AG09309 (cell line): Measurements from ENCODE around the gene TRIM32.

Experiments
- DNase-seq: peaks from one replicate; pipeline ENCODE4 v3.0.0-alpha.2; 2010; ENCODE audit warnings: low read depth
- H3K4me3 ChIP-seq: 2 replicates; pipeline ENCODE4 v1.5.1; 2011; ENCODE audit warnings: mild to moderate bottlenecking, low read depth, low read length, moderate library complexity; ENCODE audit not compliant: control insufficient read depth
- CTCF ChIP-seq: IDR thresholded peaks from 2 replicates; pipeline ENCODE4 v1.5.1; 2011; ENCODE audit warnings: mild to moderate bottlenecking, low read depth, low read length, inconsistent platforms; ENCODE audit not compliant: insufficient read depth, control insufficient read depth; ENCODE audit errors: missing control alignments

The TRIM32 gene

GRCh38 chr9:116647515-116647809 lies 39.6 kb upstream of the TRIM32 start:
- no peak for TF ChIP-seq CTCF
- H3K4me3 ChIP-seq = no peak overlapping the region
- DNase-seq = no peak

- H3K4me3 ChIP-seq = no peak overlapping the region
- no peak for DNase-seq
- no peak for TF ChIP-seq CTCF
Measured at GRCh38 chr9:116653348-116654058, 33.6 kb upstream of the TRIM32 start.

GRCh38 chr9:116654059-116654355 lies 33.1 kb upstream of the TRIM32 start:
- no peak for DNase-seq
- no peak overlapping the region for H3K4me3 ChIP-seq
- TF ChIP-seq CTCF = no peak

GRCh38 chr9:116656501-116656971 lies 30.6 kb upstream of the TRIM32 start:
- no peak overlapping the region for H3K4me3 ChIP-seq
- TF ChIP-seq CTCF = no peak
- no peak for DNase-seq

- no peak for DNase-seq
- H3K4me3 ChIP-seq = no peak overlapping the region
- no peak for TF ChIP-seq CTCF
Measured at GRCh38 chr9:116656977-116657376, 30.1 kb upstream of the TRIM32 start.

- DNase-seq = no peak
- TF ChIP-seq CTCF = no peak
- H3K4me3 ChIP-seq = no peak overlapping the region
Measured at GRCh38 chr9:116658265-116658664, 28.8 kb upstream of the TRIM32 start.
